ENCODE results near the gene PDZD2. TPM values are rescaled to one million over a fixed set of nuclear protein-coding genes. Genes with fewer than 3 reads are reported as not detected.

Gene PDZD2
- total and polyA plus RNA-seq, 2 experiments from 2014 or later = 8.3 to 16.9 TPM

DNA sequence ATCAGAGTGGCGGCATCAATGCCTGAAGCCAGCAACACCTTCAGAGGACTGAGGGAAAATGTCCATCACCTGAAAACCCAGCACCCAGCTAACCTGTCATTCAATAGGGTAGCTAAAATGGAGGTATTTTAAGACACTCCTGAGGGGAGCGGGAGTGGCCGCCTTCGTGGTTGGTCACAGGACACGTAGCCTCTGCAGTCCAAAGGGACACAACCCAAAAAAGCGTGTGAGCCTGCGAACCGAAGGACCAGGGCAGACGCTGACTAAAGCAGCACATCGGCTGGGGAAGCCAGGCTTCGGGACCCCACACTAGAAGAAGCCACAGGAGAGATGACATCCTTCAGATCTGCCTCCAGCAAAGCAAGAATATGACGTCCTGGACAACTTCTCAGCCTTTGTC, 464.6 kb downstream of the PDZD2 start:
- Histone ChIP-seq H3K36me3 (ENCODE audit: insufficient read depth) (peaks cover 29% of the 10 kb centered on the region), H3K4me2 (no peak overlapping the region)

More for the DNA sequence above, 464.6 kb downstream of the PDZD2 start:
- ATAC-seq (no peak), DNase-seq (ENCODE audit: low spot score) (no peak)
- Mint-ChIP-seq H3K36me3 (ENCODE audit: low read depth) (peaks cover 85% of the 10 kb centered on the region), H3K4me3 (no peak overlapping the region), H3K9me3 (peaks cover 4% of the 10 kb centered on the region; the same call in 2 of the 3 replicates), H3K27me3 (ENCODE audit: insufficient read depth, low read depth, poor library complexity) (peaks cover 6% of the 10 kb centered on the region), H3K27ac (no peak overlapping the region), H3K4me1 (no peaks in the 10 kb centered on the region; the same call in 2 of the 3 replicates)
- TF ChIP-seq, protein P1, sequence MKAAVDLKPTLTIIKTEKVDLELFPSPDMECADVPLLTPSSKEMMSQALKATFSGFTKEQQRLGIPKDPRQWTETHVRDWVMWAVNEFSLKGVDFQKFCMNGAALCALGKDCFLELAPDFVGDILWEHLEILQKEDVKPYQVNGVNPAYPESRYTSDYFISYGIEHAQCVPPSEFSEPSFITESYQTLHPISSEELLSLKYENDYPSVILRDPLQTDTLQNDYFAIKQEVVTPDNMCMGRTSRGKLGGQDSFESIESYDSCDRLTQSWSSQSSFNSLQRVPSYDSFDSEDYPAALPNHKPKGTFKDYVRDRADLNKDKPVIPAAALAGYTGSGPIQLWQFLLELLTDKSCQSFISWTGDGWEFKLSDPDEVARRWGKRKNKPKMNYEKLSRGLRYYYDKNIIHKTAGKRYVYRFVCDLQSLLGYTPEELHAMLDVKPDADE (IDR thresholded peaks at IDR 0.05) = no peak
- TF ChIP-seq CREB1 (CRISPR knock-in tag; IDR thresholded peaks at IDR 0.05; ENCODE audit: low read depth) (no peak), POLR2AphosphoS5 (IDR thresholded peaks at IDR 0.05; ENCODE audit: low read depth) (no peak; the same call in 1 of the 2 replicates), EZH2 (IDR thresholded peaks at IDR 0.05; ENCODE audit: low read depth, unreplicated experiment) (no peak), STAT1 (IDR thresholded peaks at IDR 0.05; ENCODE audit: unreplicated experiment) (no peak), EZH2phosphoT487 (IDR thresholded peaks at IDR 0.05; ENCODE audit: unreplicated experiment) (no peak), NANOG (IDR thresholded peaks at IDR 0.05; ENCODE audit: borderline replicate concordance) (no peak), ZNF331 (CRISPR knock-in tag; IDR thresholded peaks at IDR 0.05; ENCODE audit: low read depth) (no peak), ZNF114 (CRISPR knock-in tag; IDR thresholded peaks at IDR 0.05) (no peak), JUNB (IDR thresholded peaks at IDR 0.05; ENCODE audit: unreplicated experiment) (no peak)
- TF ChIP-seq, protein P2, sequence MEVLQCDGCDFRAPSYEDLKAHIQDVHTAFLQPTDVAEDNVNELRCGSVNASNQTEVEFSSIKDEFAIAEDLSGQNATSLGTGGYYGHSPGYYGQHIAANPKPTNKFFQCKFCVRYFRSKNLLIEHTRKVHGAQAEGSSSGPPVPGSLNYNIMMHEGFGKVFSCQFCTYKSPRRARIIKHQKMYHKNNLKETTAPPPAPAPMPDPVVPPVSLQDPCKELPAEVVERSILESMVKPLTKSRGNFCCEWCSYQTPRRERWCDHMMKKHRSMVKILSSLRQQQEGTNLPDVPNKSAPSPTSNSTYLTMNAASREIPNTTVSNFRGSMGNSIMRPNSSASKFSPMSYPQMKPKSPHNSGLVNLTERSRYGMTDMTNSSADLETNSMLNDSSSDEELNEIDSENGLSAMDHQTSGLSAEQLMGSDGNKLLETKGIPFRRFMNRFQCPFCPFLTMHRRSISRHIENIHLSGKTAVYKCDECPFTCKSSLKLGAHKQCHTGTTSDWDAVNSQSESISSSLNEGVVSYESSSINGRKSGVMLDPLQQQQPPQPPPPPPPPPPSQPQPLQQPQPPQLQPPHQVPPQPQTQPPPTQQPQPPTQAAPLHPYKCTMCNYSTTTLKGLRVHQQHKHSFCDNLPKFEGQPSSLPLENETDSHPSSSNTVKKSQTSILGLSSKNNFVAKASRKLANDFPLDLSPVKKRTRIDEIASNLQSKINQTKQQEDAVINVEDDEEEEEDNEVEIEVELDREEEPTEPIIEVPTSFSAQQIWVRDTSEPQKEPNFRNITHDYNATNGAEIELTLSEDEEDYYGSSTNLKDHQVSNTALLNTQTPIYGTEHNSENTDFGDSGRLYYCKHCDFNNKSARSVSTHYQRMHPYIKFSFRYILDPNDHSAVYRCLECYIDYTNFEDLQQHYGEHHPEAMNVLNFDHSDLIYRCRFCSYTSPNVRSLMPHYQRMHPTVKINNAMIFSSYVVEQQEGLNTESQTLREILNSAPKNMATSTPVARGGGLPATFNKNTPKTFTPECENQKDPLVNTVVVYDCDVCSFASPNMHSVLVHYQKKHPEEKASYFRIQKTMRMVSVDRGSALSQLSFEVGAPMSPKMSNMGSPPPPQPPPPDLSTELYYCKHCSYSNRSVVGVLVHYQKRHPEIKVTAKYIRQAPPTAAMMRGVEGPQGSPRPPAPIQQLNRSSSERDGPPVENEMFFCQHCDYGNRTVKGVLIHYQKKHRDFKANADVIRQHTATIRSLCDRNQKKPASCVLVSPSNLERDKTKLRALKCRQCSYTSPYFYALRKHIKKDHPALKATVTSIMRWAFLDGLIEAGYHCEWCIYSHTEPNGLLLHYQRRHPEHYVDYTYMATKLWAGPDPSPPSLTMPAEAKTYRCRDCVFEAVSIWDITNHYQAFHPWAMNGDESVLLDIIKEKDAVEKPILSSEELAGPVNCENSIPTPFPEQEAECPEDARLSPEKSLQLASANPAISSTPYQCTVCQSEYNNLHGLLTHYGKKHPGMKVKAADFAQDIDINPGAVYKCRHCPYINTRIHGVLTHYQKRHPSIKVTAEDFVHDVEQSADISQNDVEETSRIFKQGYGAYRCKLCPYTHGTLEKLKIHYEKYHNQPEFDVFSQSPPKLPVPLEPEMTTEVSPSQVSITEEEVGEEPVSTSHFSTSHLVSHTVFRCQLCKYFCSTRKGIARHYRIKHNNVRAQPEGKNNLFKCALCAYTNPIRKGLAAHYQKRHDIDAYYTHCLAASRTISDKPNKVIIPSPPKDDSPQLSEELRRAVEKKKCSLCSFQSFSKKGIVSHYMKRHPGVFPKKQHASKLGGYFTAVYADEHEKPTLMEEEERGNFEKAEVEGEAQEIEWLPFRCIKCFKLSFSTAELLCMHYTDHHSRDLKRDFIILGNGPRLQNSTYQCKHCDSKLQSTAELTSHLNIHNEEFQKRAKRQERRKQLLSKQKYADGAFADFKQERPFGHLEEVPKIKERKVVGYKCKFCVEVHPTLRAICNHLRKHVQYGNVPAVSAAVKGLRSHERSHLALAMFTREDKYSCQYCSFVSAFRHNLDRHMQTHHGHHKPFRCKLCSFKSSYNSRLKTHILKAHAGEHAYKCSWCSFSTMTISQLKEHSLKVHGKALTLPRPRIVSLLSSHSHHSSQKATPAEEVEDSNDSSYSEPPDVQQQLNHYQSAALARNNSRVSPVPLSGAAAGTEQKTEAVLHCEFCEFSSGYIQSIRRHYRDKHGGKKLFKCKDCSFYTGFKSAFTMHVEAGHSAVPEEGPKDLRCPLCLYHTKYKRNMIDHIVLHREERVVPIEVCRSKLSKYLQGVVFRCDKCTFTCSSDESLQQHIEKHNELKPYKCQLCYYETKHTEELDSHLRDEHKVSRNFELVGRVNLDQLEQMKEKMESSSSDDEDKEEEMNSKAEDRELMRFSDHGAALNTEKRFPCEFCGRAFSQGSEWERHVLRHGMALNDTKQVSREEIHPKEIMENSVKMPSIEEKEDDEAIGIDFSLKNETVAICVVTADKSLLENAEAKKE (CRISPR knock-in tag; IDR thresholded peaks at IDR 0.05) = no peak
- TF ChIP-seq, protein P3, sequence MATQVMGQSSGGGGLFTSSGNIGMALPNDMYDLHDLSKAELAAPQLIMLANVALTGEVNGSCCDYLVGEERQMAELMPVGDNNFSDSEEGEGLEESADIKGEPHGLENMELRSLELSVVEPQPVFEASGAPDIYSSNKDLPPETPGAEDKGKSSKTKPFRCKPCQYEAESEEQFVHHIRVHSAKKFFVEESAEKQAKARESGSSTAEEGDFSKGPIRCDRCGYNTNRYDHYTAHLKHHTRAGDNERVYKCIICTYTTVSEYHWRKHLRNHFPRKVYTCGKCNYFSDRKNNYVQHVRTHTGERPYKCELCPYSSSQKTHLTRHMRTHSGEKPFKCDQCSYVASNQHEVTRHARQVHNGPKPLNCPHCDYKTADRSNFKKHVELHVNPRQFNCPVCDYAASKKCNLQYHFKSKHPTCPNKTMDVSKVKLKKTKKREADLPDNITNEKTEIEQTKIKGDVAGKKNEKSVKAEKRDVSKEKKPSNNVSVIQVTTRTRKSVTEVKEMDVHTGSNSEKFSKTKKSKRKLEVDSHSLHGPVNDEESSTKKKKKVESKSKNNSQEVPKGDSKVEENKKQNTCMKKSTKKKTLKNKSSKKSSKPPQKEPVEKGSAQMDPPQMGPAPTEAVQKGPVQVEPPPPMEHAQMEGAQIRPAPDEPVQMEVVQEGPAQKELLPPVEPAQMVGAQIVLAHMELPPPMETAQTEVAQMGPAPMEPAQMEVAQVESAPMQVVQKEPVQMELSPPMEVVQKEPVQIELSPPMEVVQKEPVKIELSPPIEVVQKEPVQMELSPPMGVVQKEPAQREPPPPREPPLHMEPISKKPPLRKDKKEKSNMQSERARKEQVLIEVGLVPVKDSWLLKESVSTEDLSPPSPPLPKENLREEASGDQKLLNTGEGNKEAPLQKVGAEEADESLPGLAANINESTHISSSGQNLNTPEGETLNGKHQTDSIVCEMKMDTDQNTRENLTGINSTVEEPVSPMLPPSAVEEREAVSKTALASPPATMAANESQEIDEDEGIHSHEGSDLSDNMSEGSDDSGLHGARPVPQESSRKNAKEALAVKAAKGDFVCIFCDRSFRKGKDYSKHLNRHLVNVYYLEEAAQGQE (IDR thresholded peaks at IDR 0.05; ENCODE audit: unreplicated experiment) = no peak
- TF ChIP-seq, protein P4, sequence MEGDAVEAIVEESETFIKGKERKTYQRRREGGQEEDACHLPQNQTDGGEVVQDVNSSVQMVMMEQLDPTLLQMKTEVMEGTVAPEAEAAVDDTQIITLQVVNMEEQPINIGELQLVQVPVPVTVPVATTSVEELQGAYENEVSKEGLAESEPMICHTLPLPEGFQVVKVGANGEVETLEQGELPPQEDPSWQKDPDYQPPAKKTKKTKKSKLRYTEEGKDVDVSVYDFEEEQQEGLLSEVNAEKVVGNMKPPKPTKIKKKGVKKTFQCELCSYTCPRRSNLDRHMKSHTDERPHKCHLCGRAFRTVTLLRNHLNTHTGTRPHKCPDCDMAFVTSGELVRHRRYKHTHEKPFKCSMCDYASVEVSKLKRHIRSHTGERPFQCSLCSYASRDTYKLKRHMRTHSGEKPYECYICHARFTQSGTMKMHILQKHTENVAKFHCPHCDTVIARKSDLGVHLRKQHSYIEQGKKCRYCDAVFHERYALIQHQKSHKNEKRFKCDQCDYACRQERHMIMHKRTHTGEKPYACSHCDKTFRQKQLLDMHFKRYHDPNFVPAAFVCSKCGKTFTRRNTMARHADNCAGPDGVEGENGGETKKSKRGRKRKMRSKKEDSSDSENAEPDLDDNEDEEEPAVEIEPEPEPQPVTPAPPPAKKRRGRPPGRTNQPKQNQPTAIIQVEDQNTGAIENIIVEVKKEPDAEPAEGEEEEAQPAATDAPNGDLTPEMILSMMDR (conservative IDR thresholded peaks at IDR 0.05; ENCODE audit: low read depth in 2 of 2) = no peak
- Histone ChIP-seq H3F3A (replicated peaks; ENCODE audit: low read depth) (no peaks in the 10 kb centered on the region), H3K27ac (ENCODE audit: low read depth) (no peak overlapping the region), H3K9me2 (ENCODE audit: insufficient read depth) (no peaks in the 10 kb centered on the region), H3K79me2 (replicated peaks; ENCODE audit: insufficient read depth) (no peaks in the 10 kb centered on the region), H3K4me3 (no peak overlapping the region), H4K20me1 (replicated peaks; ENCODE audit: insufficient read depth) (peaks cover 17% of the 10 kb centered on the region; the same call in 1 of the 2 replicates), H3K4me1 (ENCODE audit: insufficient read depth) (no peaks in the 10 kb centered on the region), H2AFZ (no peak overlapping the region), H3K27me3 (ENCODE audit: insufficient read depth) (no peaks in the 10 kb centered on the region)

All from GM23338 (cell line).